Choroid plexus epithelial cell (primary cell): ENCODE measurements around the gene ST6GALNAC3.
A peak's percentile ranks its signal among the peaks of the same experiment; 100 is the strongest.

Experiments used
- DNase-seq: peaks from one replicate; pipeline ENCODE4 v3.0.0-alpha.2; 2010; ENCODE audit warnings: low read depth
- H3K4me3 ChIP-seq: 2 replicates; pipeline ENCODE4 v1.5.1; 2011; ENCODE audit warnings: low read depth, mild to moderate bottlenecking, control low read depth, low read length, moderate library complexity
- CTCF ChIP-seq: conservative IDR thresholded peaks from 2 replicates; pipeline ENCODE4 v1.5.1; 2011; ENCODE audit warnings: low read depth, mild to moderate bottlenecking, control low read depth, inconsistent platforms, low read length, moderate library complexity

ST6GALNAC3 gene

GRCh38 chr1:76482272-76482671, 407.7 kb downstream of the ST6GALNAC3 start:
- H3K4me3 ChIP-seq = no peak overlapping the region
- DNase-seq = no peak
- no peak for TF ChIP-seq CTCF

GRCh38 chr1:76491737-76492136, 417.2 kb downstream of the ST6GALNAC3 start:
- TF ChIP-seq CTCF = no peak
- no peak overlapping the region for H3K4me3 ChIP-seq
- no peak for DNase-seq

GRCh38 chr1:76492752-76493430, 418.3 kb downstream of the ST6GALNAC3 start:
- H3K4me3 ChIP-seq = no peak overlapping the region
- no peak for TF ChIP-seq CTCF
- no peak for DNase-seq

GRCh38 chr1:76494807-76495206, 420.3 kb downstream of the ST6GALNAC3 start:
- no peak overlapping the region for H3K4me3 ChIP-seq
- peak; percentile 42 for DNase-seq
- TF ChIP-seq CTCF = no peak

GRCh38 chr1:76496871-76497270, 422.3 kb downstream of the ST6GALNAC3 start:
- H3K4me3 ChIP-seq = no peak overlapping the region
- peak; percentile 16 for DNase-seq
- TF ChIP-seq CTCF = no peak

- H3K4me3 ChIP-seq = no peak overlapping the region
- no peak for DNase-seq
- TF ChIP-seq CTCF = no peak
These were observed 425.6 kb downstream of the ST6GALNAC3 start for GRCh38 chr1:76500116-76500515.

- H3K4me3 ChIP-seq = no peak overlapping the region
These were observed 426.6 kb downstream of the ST6GALNAC3 start for GRCh38 chr1:76501136-76501535.

More at GRCh38 chr1:76501136-76501535, 426.6 kb downstream of the ST6GALNAC3 start:
- no peak for TF ChIP-seq CTCF
- DNase-seq = no peak
